Adrenal gland (tissue), 5 donors: Measurements from ENCODE around the gene NHLH2.

Experiments
- CTCF ChIP-seq, 6 experiments: fragments of 450-650 bp in 4 of 6; fragments of 200-600 bp in 2 of 6; sonication (generic) in 1 of 6; IDR thresholded peaks; 1 replicate in 5 of 6; 2 replicates in 1 of 6; pipeline versions ENCODE4 v1.5.1 to v1.8.0; 2016 to 2021; ENCODE audit warnings: antibody characterized with exemption in 6 of 6, mild to moderate bottlenecking in 2 of 6, moderate library complexity in 1 of 6
- POLR2A ChIP-seq, 2 donors: fragments of 450-650 bp; IDR thresholded peaks; one replicate each; pipeline ENCODE4 v1.6.1; 2017; ENCODE audit warnings: antibody characterized with exemption in 2 of 2, mild to moderate bottlenecking in 2 of 2, moderate library complexity in 1 of 2
- donor health status: DM: no; HTN: no; CAD: no.

- TF ChIP-seq CTCF (IDR thresholded peaks at IDR 0.05) (no peak), POLR2A (IDR thresholded peaks at IDR 0.05) (no peak)
Measured at GRCh38 chr1:115880981-115881672, 40.2 kb upstream of the NHLH2 start.
